Stimulated activated CD4-positive, alpha-beta T cell treated with anti-CD3 and anti-CD28 coated beads, Interleukin-2, amount 100 ng/mL, for 48 hours (primary cell): ENCODE data around the gene VAV2.

Source experiments
- DNase-seq, 2 donors: peaks; one replicate each; pipeline ENCODE4 v3.0.0-alpha.2; 2020

VAV2 gene

DNA sequence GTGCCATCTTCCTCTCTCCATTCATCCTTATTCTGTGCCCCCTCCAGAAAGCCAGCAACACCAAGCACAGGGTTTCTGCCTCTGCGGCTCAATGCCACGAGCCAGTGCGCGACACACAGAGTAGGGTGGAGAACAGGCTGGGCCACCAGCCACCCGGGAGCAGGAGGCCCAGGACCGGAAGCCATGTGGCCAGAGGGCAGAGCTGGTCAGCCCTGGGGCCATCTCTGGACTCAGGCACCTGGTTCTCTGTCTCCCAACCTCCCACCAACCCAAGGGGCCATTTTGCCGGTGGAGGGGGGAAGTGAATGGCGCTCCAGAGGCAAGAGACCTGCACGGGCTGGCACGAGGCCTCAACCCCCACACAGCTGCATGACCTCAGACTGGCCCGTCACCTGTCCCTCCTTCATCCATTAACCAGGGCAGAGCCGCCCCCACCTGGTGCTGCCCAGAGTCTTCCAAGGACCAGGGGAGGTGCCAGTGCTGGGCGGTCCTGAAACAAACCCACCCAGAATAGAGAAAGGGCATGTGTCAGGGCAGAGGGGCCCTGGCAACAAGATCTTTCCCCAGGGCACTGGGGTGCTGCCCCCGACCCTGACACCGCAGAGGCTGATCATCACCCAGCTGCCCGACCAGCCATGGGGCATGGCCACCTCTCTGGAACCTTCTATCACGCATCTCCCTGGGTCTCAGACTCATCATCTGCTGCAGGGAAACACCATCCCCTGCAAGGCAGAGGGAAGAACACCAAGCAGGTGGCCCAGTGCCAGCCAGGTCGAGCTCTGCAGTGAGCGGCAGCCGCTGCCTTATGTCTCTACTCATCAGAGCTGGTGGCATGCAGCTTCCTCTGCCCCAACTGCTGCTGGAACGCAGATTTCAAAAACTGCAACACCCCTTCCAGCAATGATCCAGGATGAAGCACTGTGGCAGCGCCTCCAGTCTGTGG, 11.9 kb downstream of the VAV2 start:
- no peak for DNase-seq

DNA sequence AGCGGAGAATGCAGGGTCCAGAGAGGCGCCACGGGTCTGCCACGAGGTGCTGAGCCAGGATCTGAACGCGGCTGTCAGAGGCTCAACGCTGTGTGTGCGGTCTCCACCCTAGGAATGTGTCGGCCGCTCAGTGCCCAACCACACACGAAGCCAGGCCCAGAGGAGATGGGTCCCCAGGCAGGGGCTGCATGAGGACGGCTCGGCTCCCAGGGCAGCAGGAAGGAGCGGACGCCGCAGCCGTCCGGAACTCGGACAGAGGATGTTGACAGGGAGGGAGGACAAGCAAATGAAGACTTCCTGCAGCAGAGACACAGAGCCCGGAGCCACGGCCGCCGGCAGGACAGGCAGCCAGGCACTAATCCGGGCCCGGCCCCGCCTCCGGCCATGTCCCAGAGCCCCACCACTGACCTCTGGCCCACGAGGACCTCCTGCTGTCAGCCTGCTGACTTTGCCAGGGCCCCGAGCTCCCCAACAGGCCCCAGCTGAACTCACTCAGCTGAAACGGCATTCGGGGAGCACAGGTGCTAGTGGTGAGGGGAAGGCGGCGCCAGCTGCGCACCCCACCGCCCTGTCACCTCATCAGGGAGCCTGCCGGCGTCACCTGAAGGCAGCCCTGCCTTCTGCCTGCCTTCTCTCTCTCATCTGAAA, 12.7 kb downstream of the VAV2 start:
- DNase-seq = no peak

GRCh38 chr9:133978899-133979272, 13.2 kb downstream of the VAV2 start:
- DNase-seq = no peak

DNA sequence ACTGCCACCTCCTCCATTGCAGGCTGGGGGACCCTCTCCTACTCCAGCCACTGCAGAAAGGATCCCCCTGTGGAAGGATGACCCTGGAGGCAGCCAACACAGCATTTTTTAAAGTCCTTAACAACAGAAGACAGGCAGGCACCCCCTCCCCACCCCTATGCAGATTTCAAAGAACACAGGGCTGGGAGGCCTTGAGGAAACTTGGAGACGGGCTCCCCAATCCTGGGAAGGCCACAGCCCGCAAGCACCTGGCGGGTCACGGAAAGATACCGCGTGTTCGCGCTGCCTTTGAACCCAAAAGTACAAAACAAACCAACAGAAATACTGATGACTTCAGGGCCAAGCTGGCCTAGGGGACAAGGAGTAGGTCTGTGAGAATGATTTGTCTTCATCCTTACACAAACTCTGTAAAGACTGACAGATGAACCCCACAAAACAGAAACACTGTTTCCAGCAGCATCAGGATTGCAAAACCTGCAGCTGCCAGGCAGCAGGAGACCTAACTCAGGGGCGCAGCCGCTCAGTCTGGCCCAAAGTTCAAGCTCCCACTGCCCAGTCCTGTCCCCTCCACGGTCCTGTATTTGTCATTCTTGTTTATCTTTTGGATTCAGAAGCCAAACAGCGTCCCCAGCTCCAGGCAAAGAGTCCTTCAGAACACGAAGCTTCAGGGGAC, 13.8 kb downstream of the VAV2 start:
- DNase-seq = no peak

DNA sequence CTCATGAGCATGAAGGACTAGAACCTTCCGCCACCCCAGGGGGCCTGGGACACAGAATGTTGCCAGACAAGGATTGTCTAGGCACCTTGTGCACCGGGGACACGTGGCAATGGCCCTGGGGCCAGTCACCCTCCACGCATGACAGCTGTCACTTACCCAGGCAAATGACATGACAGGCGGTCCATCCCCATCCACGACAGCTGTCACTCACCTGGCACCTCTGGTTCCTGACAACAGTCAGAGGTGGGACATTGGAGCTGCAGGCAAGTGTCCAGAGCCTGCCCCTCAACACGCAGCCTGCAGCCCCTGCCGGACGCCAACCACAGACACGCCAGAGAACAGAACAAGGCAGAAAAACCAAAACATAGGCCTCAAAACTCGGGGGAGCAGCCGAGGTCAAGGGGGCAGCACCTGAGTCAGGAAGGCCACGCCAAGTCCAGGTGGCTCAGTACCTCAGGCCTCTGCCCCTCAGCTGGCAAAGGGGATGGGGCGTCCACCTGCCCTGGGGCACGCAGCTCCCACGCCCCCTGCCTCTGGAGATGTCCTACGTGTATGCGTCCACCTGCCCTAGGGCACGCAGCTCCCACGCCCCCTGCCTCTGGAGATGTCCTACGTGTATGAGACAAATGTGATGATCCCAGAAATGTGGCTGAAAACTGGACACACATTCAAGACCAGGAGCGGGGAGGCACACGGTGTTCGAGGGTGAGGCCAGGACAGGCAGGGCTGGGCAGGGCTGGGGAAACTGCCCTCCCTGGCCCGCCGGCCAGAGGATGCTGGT, 14.5 kb downstream of the VAV2 start:
- no peak for DNase-seq

GRCh38 chr9:133976887-133977286, 15.2 kb downstream of the VAV2 start:
- no peak for DNase-seq

DNA sequence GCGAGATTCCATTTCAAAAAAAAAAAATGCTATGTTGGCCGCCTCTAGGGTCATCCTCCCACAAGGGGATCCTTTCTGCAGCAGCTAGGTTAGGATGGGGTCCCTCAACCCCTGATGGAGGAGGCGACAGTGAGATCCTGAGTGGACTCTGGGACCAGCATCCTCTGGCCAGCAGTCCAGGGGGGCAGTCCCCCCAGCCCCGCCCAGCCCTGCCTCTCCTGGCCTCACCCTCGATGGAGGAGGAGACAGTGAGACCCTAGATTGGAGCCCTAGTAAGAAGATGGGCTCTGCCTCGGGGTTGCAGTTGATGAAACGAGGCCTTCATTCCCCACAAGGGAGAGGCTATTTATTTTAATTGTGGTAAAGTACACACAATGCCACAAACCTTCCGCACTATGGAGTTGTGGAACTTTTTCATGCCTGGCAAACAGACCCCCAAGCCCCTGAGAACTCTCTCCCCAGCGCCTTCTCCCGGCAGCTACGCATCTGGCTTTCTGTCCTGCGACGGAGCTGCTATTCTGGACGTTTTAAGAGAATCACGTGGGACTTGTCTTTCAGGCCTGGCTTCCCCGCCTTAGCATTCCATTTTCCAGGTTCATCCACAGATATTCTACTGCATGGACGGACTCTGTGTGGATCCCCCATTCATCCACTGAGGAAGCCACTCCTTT, 15.8 kb downstream of the VAV2 start:
- DNase-seq = no peak

- no peak for DNase-seq
Observed at GRCh38 chr9:133975511-133975910, 16.6 kb downstream of the VAV2 start.

DNA sequence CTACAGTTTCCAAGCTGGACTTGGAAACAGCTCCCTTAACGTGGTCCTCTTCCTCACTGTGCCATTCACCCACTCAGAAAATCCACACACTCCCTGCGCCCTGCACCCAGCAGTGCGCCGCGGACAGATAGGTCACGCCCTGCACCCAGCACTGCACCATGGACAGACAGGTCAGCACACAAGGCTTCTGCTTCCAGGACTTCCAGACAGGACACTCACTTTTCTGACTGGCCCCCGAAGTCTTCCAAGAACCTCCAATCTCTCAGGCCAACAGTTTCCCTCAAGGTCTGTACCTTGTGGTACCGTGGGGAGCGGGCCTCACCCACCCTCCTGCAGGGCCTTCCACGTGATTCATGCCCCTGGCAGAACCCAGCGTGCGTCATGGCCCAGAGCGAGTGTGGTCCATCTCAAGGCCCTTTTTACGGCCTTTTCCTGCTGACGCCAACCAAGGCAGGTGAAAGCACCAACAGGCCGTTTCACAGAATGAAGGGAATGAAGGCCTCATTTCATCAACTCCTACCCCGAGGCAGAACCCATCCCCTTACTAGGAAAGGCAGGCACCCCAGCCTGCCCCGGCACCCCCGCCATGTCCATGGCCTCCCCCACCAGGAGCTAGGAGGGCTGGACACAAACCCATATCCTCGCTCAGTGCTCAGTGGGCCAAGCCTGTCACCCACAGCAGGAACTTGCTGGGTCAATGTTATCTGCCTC, 17.3 kb downstream of the VAV2 start:
- no peak for DNase-seq

DNA sequence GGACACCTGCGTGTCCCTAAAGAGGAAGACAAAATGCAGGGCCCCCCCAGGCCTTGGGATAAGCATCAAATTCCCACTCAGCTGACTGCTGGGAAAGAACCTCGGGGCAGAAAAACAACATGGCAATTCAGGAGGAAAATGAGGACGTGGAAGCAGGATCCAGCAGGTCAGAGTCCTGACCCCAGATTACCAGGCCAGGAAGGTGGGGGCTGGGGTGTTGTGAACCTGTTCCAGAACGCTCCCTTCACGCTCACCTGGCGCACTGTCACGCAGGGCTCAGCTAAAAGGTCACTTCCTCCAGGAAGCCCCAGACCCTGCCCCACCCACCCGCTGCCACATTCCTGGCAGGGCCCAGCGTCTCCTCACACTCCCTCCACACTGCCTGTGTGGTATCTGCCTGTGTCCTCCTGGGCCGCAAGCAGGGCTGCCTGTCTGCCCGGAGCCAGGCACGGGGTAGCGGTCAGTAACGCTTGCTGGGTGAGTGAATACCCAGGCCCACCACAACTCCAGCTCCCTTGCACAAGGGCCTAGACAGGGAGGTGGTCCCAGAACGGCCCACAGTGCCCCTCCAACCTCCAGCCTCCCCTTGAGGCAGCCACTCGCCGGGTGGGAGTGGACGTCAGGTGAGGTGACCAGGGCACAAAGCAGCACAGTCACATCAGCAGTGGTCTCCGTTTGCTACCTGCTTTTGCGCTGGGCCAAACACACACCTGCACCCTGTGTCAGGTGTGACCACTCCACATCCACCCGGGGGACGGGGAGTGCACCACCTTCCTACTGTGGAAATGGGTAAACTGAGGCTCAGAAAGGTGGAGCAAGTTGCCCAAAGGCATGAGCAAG, 18.1 kb downstream of the VAV2 start:
- no peak for DNase-seq

GRCh38 chr9:133973111-133973790, 18.9 kb downstream of the VAV2 start:
- no peak for DNase-seq

DNA sequence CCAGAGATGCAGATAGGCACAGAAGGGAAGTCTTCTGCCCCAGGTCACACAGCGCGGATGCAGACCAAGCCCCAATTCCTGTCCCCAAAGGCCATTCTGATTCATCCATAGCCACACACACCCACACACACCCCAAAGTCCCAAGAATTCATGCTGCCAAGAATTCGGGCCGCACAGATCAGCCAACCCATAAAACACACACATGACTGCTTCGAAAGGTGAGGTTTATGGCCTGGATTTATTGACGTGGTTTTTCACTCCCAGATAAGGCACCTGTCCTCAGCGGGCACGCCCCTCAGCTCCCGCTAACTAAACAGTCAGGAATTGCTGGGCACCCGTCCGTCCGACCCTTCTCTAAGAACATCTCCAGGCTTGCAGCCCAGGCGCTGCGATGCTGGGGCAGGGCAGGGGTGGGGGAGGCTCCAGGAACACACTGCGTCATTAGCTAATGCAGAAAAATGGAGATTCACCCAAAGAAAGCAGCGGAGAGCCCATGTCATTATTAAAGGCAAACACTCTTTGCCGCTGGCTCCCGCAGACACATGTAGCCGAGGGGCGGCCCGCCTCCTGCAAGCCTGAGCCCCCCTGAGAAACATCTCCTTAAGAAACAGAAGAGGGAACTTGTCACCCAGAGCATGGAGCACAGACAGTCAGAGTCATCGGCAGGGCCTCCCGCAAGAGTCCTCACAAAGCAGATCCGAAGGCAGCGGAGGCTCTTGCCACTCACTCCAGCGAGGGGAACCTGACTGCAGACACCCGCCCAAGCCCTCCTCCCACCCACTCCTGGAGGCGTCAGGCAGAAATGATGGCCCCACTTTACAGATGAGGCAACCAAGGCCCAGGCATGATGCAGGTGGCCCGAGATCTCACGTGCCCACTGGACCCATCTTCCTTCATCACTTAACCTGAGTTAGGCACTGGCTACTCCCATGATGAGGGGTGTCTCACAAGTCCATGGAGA, 19.9 kb downstream of the VAV2 start:
- no peak for DNase-seq

DNA sequence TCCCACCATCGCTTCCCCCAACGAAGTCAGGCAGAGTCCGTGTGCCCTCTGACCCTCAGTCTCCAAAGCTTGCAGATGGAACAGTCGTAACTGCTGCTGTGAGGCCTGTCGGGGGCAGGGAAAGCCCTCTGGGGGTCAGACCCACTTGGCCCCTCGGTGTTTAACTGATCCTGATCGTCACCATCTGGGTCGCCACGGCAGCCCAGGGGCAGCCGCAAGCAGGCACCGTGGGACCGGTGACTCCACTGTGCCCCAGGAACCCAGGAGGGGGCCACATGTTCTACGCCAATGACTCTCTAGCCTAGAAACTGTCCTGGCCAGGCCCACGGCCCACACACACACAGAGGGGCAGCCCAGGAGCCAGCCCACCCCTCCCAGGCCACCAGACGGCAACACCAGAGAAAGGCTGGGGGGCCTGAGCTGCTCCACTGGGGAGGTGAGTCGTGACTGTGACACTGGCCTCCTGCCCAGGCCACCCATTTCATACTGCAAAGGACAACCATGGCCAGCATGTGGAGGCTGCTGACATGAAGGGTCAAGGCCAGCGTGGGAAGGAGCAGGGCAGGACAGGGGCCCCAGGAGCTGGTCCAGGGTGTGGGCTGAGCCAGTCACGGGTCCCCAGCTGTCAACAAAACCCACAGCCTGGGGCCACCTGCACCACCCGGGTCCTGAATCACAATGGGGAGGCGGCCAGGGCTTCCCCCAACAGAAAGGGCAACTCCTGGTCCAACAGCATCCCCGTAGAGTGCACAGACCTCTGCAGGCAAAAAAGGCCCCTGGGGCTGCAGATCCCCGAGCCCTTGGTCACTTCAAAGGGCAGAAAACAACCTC, 20.8 kb downstream of the VAV2 start:
- no peak for DNase-seq

DNA sequence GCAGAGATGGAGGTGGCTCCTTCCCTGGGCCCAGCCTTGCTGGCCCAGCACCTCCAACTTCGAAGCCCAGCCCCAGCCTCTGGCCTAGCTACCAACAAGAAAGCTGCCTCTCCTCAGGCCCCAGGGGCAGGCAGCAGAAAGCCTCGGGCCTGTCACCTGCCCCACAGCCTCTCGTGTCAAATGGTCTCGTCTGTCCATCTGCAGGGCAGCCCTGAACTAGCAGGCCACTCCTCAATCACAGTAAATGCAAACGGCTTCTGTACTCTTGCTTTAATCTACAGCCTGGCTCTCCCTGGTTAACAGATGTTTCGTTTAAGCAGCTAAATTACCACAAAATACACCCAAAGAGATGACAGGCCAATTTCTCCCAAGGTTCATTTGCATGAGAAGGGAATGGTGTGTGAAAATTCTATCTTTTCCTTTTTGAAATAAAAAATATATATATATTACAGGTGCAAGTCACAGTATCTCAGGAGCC, 21.5 kb downstream of the VAV2 start:
- no peak for DNase-seq

DNA sequence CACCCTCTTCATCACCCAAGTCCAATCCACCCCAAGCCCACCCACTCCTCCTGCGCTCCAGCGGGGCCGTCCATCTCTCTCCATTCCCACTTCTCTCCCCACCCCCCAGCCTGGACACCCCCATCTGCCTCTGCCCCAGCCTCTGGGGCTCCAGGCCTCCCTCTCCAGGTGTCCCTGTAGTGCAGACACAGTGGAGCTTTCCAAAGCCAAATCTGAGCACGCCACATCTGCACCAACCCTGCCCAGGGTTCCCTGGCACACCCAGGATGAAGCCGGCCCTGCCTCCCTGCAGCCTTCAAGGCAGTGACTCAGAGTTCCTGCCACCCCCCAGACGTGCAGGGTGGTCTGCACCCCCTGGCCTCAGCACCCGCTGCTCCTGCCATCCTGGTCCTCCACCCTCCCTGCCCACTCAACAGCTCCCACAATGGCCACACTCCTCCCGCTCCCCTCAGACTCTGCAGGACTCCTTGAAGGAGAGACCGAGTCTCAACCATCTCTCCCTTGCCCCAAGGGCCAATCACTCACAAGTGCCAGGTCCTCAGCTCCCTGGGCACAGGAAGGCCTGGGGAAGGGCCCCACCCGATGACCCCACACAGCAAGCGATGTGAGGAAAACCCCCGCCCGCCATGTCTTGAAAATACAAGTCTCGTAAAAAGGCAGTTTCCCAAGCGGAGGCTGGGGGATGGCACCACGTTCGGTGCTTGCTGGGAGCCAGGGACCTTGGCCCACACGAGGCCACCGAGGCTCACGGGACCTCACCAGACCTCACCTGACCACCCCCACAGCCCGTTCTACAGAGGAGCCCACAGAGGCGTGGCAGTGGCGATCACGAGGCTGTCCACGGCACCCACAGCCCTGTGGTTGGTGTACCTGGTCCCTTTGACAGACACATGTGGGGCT, 22.2 kb downstream of the VAV2 start:
- no peak for DNase-seq

DNA sequence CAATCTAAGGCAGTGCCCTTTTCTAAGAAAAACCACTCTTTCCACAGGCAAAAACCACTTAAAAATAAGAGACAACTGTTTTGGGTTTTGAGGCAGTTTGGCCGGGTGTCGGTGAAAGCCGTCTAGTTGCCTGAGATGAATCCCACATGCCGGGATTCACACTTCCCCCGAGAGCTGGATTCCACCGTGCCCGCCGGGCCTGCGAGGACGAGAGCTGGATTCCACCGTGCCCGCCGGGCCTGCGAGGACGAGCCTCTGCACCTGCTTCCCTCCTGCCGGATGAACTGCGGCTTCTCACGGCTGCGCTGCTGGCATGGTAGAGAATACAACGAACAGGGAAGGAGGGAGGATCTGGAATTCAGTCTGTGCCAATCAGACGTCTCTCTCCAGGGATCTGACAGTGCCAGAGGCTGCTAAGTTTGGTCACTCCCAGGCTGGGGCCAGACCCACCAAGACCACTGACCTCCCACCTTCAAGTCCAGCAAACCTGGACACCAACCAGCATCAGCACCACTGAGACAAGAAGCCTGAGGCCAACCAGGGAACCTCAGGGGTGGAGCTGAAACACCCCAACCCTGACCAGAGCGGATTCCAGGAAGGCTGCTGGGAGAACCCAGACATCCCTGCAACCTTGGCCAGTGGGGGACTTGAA, 23.0 kb downstream of the VAV2 start:
- no peak for DNase-seq
